Measurements from ENCODE around the gene UBN1.
"Not testable (repeated sequence)": the region's sequence is repeated elsewhere in the genome, so short reads cannot be mapped to it uniquely, and the experiment has no call there.

Gene UBN1

DNA sequence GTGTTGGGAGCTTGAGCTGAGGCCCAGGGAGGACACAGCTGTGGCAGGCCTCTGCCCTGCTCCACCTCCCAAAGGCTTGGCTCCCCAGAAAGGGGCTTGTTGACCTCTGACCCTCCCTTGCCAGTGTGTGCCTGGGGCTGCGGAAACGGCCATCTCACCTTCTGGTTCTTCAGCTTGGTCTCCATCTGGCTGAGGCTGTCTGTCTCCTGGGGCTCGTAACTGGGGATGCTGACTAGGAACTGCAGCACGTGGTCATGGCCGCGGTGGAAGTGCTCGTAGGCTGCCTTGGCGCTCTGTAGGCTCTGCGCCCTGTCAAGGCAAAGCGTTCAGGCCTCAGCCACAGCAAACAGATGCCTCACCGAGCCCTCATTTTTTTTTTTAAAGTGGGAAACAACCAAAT, 42.7 kb downstream of the UBN1 start:
- peaks cover 0 to 2% of the 10 kb centered on the region in 2 donors for H3K4me1 Mint-ChIP-seq (ENCODE audit: low read depth in 2 of 2)
- no peak overlapping the region for H3K27ac Mint-ChIP-seq
- DNase-seq, result no peak
- H3K36me3 Mint-ChIP-seq (ENCODE audit: insufficient read depth), result peaks cover 6% of the 10 kb centered on the region
- no peaks in the 10 kb centered on the region for H3K9me3 Mint-ChIP-seq
- no peak overlapping the region for H3K4me3 Mint-ChIP-seq
- H3K27me3 Mint-ChIP-seq, result no peaks in the 10 kb centered on the region
- no peak for ATAC-seq (replicated peaks)

DNA sequence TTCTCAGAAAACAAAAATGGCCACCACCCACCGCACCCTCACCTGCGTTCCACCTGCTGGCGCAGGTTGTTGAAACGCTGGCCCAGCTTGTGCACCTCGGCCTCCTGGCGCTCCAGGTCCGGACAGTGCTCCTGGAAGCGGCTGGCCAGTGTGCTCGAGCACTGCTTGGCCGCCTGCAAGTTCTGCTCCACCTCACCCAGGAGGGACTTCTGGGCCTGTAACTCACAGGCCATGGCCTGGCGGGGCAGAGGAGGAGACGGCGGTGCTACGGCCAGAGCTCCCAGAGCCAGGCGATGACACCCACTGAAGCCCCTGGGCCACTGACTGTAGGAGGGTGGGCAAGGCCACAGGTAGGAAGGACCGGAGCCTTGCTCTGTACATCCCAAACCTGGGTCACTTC, 43.4 kb downstream of the UBN1 start:
- DNase-seq, result no peak
- Mint-ChIP-seq H3K4me1 (ENCODE audit: low read depth in 2 of 2) (peaks cover 0 to 2% of the 10 kb centered on the region in 2 donors), H3K36me3 (ENCODE audit: insufficient read depth) (peaks cover 2% of the 10 kb centered on the region), H3K4me3 (no peak overlapping the region), H3K27me3 (no peaks in the 10 kb centered on the region), H3K9me3 (no peaks in the 10 kb centered on the region), H3K27ac (no peak overlapping the region)
- ATAC-seq (replicated peaks), result no peak

DNA sequence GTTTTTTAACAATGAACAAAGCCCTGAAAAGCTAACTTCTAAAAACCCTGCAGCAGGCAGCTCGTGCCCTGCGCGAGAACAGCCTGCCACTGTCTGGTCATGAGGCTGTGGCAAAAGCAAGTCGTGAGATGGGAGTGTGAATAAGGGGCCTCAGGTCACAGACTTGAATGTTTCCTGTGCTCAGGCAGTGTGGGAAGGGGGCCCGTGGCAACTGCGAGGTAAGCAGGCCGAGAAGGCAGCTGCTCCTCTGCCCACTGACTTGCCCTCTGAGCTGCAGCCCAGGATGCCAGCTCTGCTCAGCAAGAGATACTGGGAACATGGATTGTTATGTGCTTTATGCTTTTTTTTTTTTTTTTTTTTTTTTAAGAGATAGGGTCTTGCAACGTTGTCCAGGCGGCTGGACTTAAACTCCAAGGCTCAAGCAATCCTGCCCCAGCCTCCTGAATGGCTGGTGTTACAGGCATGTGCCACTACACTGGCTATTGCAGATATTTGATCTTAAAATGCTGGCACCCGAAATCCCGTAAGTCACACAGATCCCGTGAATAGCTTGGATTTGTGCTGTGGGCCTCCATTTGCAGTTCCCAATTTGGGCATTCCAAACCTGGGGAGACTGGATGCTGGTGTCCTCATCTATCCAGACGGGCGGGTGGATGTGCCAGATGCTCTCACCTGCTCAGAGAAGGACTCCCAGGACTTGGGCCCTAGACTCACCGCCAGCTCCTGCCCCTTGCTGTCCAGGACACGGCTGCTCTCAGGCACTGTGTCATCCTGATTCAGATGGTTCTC, 44.0 kb downstream of the UBN1 start:
- Mint-ChIP-seq H3K9me3 (no peaks in the 10 kb centered on the region), H3K36me3 (ENCODE audit: insufficient read depth) (no peaks in the 10 kb centered on the region), H3K27me3 (peaks cover 0 to 4% of the 10 kb centered on the region in 2 donors), H3K27ac (no peak overlapping the region), H3K4me3 (no peak overlapping the region), H3K4me1 (ENCODE audit: low read depth in 2 of 2) (no peaks in the 10 kb centered on the region)
- DNase-seq (no peak), ATAC-seq (replicated peaks) (no peak)

DNA sequence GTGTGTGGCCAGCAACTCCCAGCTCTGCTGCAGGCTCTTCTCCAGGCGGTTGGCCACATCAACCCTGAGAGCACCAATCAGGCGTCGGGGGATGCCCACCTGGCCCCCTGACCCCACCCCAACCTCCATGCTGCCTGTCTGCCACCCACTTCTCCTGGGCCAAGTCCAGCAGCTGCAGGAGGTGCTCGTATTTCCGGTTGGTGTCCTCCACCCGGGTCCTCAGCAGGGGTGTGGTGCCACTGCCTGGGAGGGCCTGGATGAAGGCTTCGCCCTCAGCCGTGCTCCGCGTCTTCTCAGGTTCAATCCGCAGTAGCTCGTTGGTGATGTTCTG, 44.6 kb downstream of the UBN1 start:
- Mint-ChIP-seq H3K27ac (no peak overlapping the region), H3K27me3 (peaks cover 0 to 7% of the 10 kb centered on the region in 2 donors), H3K36me3 (ENCODE audit: insufficient read depth) (no peaks in the 10 kb centered on the region), H3K9me3 (no peaks in the 10 kb centered on the region), H3K4me3 (no peak overlapping the region), H3K4me1 (ENCODE audit: low read depth in 2 of 2) (no peaks in the 10 kb centered on the region)
- DNase-seq (no peak), ATAC-seq (replicated peaks) (no peak)

DNA sequence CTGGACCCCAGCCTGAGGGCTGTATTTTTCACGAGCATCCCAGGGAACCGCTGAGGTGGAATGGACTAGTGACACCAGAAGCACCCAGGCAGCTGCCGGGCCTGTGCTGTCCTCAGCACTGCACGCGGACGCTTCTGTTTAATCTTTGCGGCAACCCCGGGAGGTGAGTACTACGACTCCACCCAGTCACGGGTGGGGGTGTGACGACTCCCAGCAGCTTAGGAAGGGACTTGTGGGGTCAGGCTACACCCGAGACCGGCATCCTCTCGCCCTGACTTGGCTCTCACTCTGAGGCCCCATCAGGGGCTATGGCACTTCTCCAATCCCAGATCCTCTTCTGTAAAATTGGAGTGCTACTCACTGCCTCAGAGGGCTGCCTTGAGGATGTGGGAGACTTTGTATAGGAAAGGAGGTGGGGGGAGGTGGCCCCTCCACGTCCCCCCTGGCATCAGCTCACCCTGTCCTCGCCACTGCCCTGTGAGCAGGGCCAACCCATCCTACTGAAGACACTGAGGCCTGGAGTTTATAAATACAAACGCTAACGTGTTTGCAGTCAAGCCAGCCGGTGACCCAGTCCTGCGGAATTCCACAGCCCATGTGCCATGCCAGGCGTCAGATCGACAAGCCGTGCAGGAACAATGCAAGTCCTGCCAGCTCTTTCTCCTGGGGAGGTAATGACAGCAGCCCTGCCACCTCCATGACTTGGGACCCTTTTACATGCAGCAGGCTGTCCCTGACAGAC, 45.3 kb downstream of the UBN1 start:
- Mint-ChIP-seq H3K36me3 (ENCODE audit: insufficient read depth) (peaks cover under 1% of the 10 kb centered on the region), H3K4me1 (ENCODE audit: low read depth in 2 of 2) (no peaks in the 10 kb centered on the region), H3K4me3 (no peak overlapping the region), H3K9me3 (no peaks in the 10 kb centered on the region), H3K27me3 (peaks cover 0 to 10% of the 10 kb centered on the region in 2 donors), H3K27ac (no peak overlapping the region)
- ATAC-seq (replicated peaks) (no peak), DNase-seq (no peak)

DNA sequence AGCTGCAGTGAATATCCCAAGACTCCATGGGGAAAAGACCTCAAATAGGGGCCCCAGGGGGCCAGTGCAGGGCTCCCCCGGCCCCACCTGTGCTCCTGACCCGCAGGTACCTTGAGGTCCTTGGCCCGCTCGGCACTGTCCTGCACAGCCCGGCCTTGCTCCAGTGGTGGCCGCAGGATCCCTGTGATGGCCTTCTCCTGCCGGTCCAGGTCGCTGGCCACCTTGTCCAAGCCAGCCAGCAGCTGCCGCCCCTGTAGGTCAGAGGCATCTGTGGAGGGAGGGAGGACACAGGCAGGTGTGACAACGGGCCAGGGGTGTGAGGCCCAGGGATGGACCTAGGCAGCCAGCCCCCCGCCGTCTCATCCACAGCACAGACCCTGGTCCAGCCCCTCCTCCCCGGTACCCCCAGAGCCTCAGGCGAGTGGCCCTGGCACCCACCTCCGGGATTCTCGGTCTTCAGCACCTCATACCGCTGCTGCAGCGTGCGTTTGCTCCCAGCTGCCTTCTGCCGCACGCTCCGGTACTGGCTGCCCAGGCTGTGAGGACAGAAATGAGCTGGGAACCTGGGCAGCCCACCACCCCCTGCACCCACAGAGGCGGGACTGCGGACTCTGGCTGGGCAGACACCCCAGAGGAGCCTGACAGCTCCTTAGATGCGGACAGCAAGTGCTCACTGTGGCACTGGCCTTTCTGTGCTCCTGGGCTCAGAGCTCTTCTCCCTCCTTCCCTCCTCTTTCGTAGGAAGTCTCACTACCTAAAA, 46.0 kb downstream of the UBN1 start:
- Mint-ChIP-seq H3K4me1 (ENCODE audit: low read depth in 2 of 2) (no peaks in the 10 kb centered on the region), H3K27ac (peak overlapping the region in 1 of 2 donors; percentile 28), H3K27me3 (peaks cover 0 to 18% of the 10 kb centered on the region in 2 donors), H3K36me3 (ENCODE audit: insufficient read depth) (peaks cover 3% of the 10 kb centered on the region), H3K4me3 (no peak overlapping the region), H3K9me3 (no peaks in the 10 kb centered on the region)
- ATAC-seq (replicated peaks) (no peak), DNase-seq (no peak)

DNA sequence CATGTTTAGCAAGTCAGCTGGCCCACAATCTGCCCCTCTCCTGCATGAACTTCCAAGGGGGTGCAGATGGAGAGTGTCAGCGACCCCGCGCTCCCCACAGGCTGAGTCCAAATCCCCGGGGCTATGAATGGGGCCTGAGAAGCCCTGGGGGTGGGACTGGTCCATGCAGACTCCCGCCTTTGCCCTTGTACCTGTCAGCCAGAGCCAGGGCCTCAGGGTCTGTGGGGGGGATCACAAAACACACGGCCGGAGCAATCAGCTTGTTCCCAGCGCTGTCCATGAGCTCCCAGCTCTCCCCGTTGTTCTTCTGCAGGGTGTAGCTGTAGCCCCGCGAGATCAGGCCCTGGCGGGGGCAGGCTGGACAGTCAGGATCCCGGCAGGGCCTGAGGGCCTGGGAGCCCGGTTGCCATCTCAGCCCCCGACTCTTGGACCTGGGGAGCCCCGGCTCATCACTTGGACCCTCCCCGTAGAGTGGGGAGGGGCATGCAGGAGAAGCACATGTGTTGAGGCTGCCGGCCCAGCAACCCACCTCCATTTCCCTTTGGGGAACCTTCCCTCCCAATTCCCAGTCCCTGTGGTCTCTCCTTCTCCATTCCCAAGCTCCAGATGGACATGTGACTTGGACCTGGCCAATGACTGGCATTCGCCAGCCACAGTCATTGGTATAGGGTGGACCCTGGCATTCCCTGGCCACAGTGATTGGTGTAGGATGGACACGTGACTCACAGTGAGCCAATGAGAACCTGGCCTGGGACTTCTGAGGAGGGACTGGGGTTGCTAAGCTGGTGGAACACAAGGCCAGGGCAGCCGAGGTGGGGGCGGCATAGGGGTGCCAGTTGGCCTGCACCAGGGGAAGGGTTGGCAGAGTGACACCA, 47.2 kb downstream of the UBN1 start:
- no peak for DNase-seq
- no peak for ATAC-seq (replicated peaks)
- Mint-ChIP-seq H3K4me3 (no peak overlapping the region), H3K9me3 (no peaks in the 10 kb centered on the region), H3K36me3 (ENCODE audit: insufficient read depth) (peaks cover 3% of the 10 kb centered on the region), H3K27ac (no peak overlapping the region), H3K4me1 (ENCODE audit: low read depth in 2 of 2) (no peaks in the 10 kb centered on the region), H3K27me3 (peaks cover 0 to 26% of the 10 kb centered on the region in 2 donors)

DNA sequence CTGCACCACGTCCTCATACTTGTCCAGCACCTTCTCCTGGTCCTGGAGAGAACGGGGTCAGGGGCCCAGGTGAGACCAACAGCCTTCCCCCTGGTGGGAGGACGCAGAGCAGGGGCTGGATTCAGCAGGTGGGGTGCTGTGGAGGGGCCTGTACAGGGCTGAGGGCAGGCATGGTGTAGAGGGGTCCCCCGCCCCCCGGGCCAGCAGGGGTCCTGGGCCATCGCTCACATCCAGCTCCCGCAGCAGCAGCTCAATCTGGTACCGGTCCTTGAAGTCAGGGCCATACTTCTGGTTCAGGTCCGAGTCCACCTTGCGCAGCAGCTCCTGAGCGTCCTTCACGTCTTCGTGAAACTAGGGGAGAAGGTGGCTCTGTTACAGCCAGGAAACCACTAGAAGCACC, 48.1 kb downstream of the UBN1 start:
- no peak for DNase-seq
- Mint-ChIP-seq H3K4me1 (ENCODE audit: low read depth in 2 of 2) (no peaks in the 10 kb centered on the region), H3K27ac (no peak overlapping the region), H3K36me3 (ENCODE audit: insufficient read depth) (peaks cover 3% of the 10 kb centered on the region), H3K27me3 (peaks cover 0 to 34% of the 10 kb centered on the region in 2 donors), H3K9me3 (no peaks in the 10 kb centered on the region), H3K4me3 (no peak overlapping the region)
- ATAC-seq (replicated peaks), result no peak

DNA sequence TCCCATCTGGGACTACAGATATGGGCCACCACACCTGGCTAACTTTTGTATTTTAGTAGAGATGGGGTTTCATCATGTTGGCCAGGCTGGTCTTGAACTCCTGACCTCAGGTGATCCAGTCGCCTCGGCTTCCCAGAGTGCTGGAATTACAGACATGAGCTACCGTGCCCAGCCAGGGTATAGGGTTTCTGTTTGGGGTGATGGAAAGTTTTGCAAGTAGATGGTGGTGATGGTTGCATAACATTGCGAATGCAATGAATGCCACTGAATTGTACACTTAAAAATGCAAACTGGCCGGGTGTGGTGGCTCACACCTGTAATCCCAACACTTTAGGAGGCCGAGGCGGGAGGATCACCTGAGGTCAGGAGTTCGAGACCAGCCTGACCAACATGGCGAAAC, 49.5 kb downstream of the UBN1 start:
- H3K9me3 Mint-ChIP-seq; H3K4me1 Mint-ChIP-seq (ENCODE audit: low read depth in 2 of 2); H3K4me3 Mint-ChIP-seq; ATAC-seq (replicated peaks); DNase-seq; H3K27ac Mint-ChIP-seq; H3K36me3 Mint-ChIP-seq (ENCODE audit: insufficient read depth): not testable (repeated sequence)
- peaks cover 0 to 42% of the 10 kb centered on the region in 2 donors for H3K27me3 Mint-ChIP-seq

DNA sequence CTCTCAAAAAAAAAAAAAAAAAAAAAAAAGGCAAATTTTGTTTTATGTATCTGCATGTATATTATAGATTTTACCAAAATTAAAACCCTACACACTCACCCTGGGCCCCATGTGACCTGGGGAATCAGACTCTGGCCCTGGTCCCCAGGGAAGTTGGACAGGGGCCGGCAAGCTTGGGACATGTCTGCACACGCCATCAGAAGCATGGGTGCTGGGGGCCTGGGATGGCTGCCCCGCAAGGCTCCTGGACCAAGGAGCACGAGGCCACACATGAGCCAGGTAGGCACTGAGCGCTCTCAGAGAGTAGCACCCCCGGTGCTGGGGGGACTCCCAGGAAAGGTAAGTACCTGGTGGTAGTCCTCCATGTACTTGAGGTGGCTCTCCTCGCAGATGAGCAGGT, 50.0 kb downstream of the UBN1 start:
- peaks cover 2 to 46% of the 10 kb centered on the region in 2 donors for H3K27me3 Mint-ChIP-seq

DNA sequence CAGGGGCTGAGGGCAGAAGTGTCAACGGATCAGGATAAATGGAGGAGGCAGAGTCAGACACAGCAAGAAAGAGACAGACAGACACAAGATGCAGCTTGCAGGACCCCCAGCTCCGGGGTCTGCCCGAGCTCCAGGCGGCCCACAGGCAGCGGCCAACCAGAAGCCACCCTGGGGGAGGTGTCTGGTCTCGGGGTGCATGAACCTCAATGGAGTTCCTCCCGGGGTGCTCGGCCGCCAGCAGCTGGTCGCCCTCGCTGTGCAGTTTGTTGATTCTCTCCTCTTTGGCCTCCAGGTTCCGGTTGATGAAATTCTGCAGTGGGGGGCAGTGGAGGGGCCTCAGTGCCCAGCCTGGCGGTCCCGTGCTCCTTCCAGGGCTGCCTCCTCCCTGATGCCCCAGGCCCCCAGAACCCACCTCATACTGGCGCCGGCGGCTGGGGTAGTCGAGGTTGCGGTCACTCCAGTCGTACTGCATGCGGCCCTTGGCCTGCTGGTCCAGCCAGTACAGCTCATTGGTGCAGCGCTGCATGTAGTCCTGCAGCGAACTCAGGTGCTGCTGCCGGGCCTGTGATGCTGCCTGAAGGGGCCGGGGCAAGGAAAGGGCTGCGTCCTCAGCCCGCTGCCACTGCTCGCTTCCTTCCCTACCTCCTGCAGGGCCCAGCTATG, 51.7 kb downstream of the UBN1 start:
- Mint-ChIP-seq H3K4me3 (no peak overlapping the region), H3K27me3 (peaks cover 15 to 62% of the 10 kb centered on the region in 2 donors), H3K4me1 (ENCODE audit: low read depth in 2 of 2) (no peaks in the 10 kb centered on the region), H3K27ac (no peak overlapping the region), H3K9me3 (no peaks in the 10 kb centered on the region), H3K36me3 (ENCODE audit: insufficient read depth) (peaks cover 3% of the 10 kb centered on the region)
- ATAC-seq (replicated peaks) (no peak), DNase-seq (no peak)

More for the DNA sequence above, 50.0 kb downstream of the UBN1 start:
- ATAC-seq (replicated peaks) (no peak), DNase-seq (no peak)
- Mint-ChIP-seq H3K4me1 (ENCODE audit: low read depth in 2 of 2) (no peaks in the 10 kb centered on the region), H3K9me3 (no peaks in the 10 kb centered on the region), H3K36me3 (ENCODE audit: insufficient read depth) (peaks cover 3% of the 10 kb centered on the region), H3K4me3 (no peak overlapping the region), H3K27ac (no peak overlapping the region)

DNA sequence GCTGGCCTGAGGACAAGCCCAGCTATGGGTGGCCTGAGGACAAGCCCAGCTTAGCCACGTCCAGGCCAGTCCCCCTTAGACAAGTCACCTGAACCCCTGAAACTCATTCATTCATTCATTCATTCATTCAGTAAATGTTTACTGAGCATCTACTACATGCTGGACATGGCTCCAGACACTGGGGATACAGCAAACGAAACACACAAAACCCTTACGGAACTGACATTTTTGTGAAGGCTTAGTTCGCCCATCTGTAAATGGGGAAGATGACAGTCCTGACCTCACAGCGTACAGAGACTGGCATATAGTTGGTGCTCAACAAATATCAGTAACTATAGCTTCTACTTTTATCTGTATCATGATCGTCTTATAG, 52.2 kb downstream of the UBN1 start:
- peaks cover 20 to 68% of the 10 kb centered on the region in 2 donors for H3K27me3 Mint-ChIP-seq
- peaks cover 3% of the 10 kb centered on the region for H3K36me3 Mint-ChIP-seq (ENCODE audit: insufficient read depth)
- ATAC-seq (replicated peaks), result no peak
- H3K9me3 Mint-ChIP-seq, result no peaks in the 10 kb centered on the region
- no peak overlapping the region for H3K4me3 Mint-ChIP-seq
- H3K27ac Mint-ChIP-seq, result no peak overlapping the region
- H3K4me1 Mint-ChIP-seq (ENCODE audit: low read depth in 2 of 2), result no peaks in the 10 kb centered on the region
- DNase-seq, result no peak
